Spleen (tissue), 11 donors: Measurements from ENCODE around the gene CLIP2. TPM values are rescaled to one million over a fixed set of nuclear protein-coding genes. Genes with fewer than 3 reads are reported as not detected.
"Not testable (repeated sequence)": the region's sequence is repeated elsewhere in the genome, so short reads cannot be mapped to it uniquely, and the experiment has no call there.

Source experiments
- DNase-seq: peaks from one replicate; pipeline ENCODE4 v3.0.0-alpha.2; 2020
- H3K27ac ChIP-seq, 8 donors: fragments of 200-600 bp; sonication (generic) in 7 of 8; 1 replicate in 4 of 8; 2 replicates in 4 of 8; pipeline versions ENCODE4 v1.5.0 to v1.8.0; 2016 to 2021; ENCODE audit warnings: inconsistent platforms in 4 of 8, mild to moderate bottlenecking in 4 of 8, moderate library complexity in 1 of 8
- H3K27me3 ChIP-seq, 7 donors: fragments of 200-600 bp; sonication (generic) in 6 of 7; replicated peaks in 1 of 7; 1 replicate in 4 of 7; 2 replicates in 3 of 7; pipeline versions ENCODE4 v1.5.0 to v1.8.0; 2016 to 2021; ENCODE audit warnings: inconsistent platforms in 3 of 7, mild to moderate bottlenecking in 1 of 7
- H3K36me3 ChIP-seq, 6 donors: fragments of 200-600 bp; sonication (generic) in 5 of 6; 1 replicate in 4 of 6; 2 replicates in 2 of 6; pipeline versions ENCODE4 v1.5.0 to v1.8.0; 2016 to 2021; ENCODE audit warnings: inconsistent platforms in 2 of 6
- H3K4me1 ChIP-seq, 6 donors: fragments of 200-600 bp; sonication (generic) in 5 of 6; 1 replicate in 3 of 6; 2 replicates in 3 of 6; pipeline versions ENCODE4 v1.5.0 to v1.8.0; 2016 to 2021; ENCODE audit warnings: inconsistent platforms in 3 of 6
- H3K4me3 ChIP-seq, 8 donors: fragments of 200-600 bp; sonication (generic) in 7 of 8; 1 replicate in 4 of 8; 2 replicates in 4 of 8; pipeline versions ENCODE4 v1.5.0 to v1.8.0; 2016 to 2021; ENCODE audit warnings: inconsistent platforms in 4 of 8, mild to moderate bottlenecking in 4 of 8, moderate library complexity in 2 of 8
- H3K9me3 ChIP-seq, 8 donors: fragments of 200-600 bp; sonication (generic) in 7 of 8; 1 replicate in 4 of 8; 2 replicates in 4 of 8; pipeline versions ENCODE4 v1.5.0 to v1.8.0; 2016 to 2021; ENCODE audit warnings: inconsistent platforms in 4 of 8
- POLR2A ChIP-seq, 3 donors: fragments of 450-650 bp; IDR thresholded peaks; one replicate each; pipeline ENCODE4 v1.5.1; 2017; ENCODE audit warnings: antibody characterized with exemption in 3 of 3, mild to moderate bottlenecking in 1 of 3
- POLR2AphosphoS5 ChIP-seq, 3 donors: sonication (generic); formaldehyde crosslinking; IDR thresholded peaks; one replicate each; pipeline ENCODE4 v1.5.1; 2017; ENCODE audit warnings: antibody characterized with exemption in 3 of 3
- WGBS, 5 donors: extraction: QIAGEN DNeasy Blood & Tissue Kit in 3 of 5; methylation state at CpG; one replicate each; pipeline versions ENCODE4 v1.1.5 to v1.1.7; 2013 to 2018; 5-methylcytosine and 5-hydroxymethylcytosine counted together
- intact Hi-C: fragments of 100-400 bp; cut with DNase I; formaldehyde crosslinking; loops from one replicate; pipeline ENCODE4 v1.15.0; 2023; ENCODE audit warnings: low total_unique reads
- polyA plus RNA-seq, 3 donors: library from polyadenylated mRNA; stranded (reverse); fragments of 200-250 nt; gene quantifications; one replicate each; pipeline ENCODE4 v1.2.1, GENCODE V29; 2013
- total RNA-seq, 7 donors: library from RNA; depleted of rRNA in 3 of 7; stranded (reverse); fragments of >200 nt in 3 of 7; fragmentation: NEBNext Ultra II Directional in 4 of 7; extraction: Animal tissue kit (Norgen Biotek cat#: 25700) in 4 of 7; gene quantifications; one replicate each; pipeline versions ENCODE4 v1.1.0 to v1.2.1, GENCODE V29; 2016 to 2021
- TF ChIP-seq, protein P1 (sequence below), 11 experiments: fragments of 200-600 bp in 7 of 11; fragments of 450-650 bp in 4 of 11; sonication (generic) in 4 of 11; IDR thresholded peaks in 8 of 11; conservative IDR thresholded peaks in 3 of 11; 1 replicate in 7 of 11; 2 replicates in 4 of 11; pipeline versions ENCODE4 v1.4.0 to v1.8.0; 2016 to 2021; ENCODE audit warnings: antibody characterized with exemption in 11 of 11, inconsistent platforms in 4 of 11, mild to moderate bottlenecking in 1 of 11
- donor health status: healthy with polysubstance abuse.
- donor health status: DM: no; HTN: no; CAD: no; lungs with moderate emphysema.
- donor health status: DM: no; HTN: no; CAD: no.
- donor health status: Bipolar disorder and iron deficiency.
- donor health status: healthy.
- donor health status: DM: no; HTN: no; CAD: no.
- donor health status: DM: yes; HTN: yes; CAD: no.

Gene CLIP2
- total and polyA plus RNA-seq, 10 donors, result 2.7 to 18.6 (median 16.9) TPM

DNA sequence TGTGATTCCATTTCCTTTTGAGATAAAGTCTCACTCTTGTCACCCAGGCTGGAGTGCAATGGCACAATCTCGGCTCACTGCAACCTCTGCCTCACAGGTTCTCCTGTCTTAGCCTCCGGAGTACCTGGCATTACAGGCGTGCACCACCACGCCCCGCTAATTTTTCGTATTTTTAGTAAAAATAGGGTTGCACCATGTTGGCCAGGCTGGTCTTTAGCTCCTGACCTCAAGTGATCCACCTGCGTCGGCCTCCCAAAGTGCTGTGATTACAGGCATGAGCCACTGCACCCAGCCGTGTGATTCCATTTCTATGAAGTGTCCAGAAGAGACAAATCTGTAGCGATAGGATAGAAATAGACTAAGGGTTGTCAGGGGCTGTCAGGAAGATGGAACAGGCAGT lies 60.4 kb downstream of the CLIP2 start:
- Histone ChIP-seq H3K27ac (no peak overlapping the region), H3K4me1 (no peaks in the 10 kb centered on the region), H3K27me3 (no peaks in the 10 kb centered on the region), H3K9me3 (no peaks in the 10 kb centered on the region), H3K4me3 (no peak overlapping the region), H3K36me3 (peaks cover 0 to 14% (median 0%) of the 10 kb centered on the region in 6 donors)
- WGBS, 5 donors, result 92 to 98% (median 96%) methylated on average over 10 of the region's 10 CpGs
- no peak for DNase-seq
- intact Hi-C loops, result no loop called here
- TF ChIP-seq, protein P1, sequence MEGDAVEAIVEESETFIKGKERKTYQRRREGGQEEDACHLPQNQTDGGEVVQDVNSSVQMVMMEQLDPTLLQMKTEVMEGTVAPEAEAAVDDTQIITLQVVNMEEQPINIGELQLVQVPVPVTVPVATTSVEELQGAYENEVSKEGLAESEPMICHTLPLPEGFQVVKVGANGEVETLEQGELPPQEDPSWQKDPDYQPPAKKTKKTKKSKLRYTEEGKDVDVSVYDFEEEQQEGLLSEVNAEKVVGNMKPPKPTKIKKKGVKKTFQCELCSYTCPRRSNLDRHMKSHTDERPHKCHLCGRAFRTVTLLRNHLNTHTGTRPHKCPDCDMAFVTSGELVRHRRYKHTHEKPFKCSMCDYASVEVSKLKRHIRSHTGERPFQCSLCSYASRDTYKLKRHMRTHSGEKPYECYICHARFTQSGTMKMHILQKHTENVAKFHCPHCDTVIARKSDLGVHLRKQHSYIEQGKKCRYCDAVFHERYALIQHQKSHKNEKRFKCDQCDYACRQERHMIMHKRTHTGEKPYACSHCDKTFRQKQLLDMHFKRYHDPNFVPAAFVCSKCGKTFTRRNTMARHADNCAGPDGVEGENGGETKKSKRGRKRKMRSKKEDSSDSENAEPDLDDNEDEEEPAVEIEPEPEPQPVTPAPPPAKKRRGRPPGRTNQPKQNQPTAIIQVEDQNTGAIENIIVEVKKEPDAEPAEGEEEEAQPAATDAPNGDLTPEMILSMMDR (IDR thresholded peaks at IDR 0.05 in 8 of 11, conservative IDR thresholded peaks at IDR 0.05 in 3 of 11), result no peak
- TF ChIP-seq POLR2AphosphoS5 (IDR thresholded peaks at IDR 0.05), result no peak
- TF ChIP-seq POLR2A (IDR thresholded peaks at IDR 0.05), result no peak

DNA sequence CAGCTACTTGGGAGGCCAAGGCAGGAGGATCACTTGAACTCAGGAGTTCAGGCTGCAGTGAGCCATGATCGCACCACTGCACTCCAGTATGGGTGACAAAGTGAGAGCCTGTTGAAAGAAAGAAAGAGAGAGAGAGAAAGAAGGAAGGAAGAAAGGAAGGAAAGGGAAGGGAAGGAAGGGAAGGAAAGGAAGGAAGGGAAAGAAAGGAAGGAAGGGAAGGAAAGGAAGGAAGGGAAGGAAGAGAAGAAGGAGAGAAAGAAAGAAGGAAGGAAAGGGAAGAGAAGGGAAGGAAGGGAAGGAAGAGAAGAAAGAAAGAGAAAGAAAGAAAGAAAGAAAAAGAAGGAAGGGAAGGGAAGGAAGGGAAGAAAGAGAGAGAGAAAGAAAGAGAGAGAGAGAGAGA lies 61.5 kb downstream of the CLIP2 start:
- DNase-seq, result no peak
- Histone ChIP-seq H3K36me3 (peaks cover 0 to 24% (median 0%) of the 10 kb centered on the region in 6 donors), H3K4me3 (no peak overlapping the region), H3K9me3 (peaks cover 0 to 6% (median 2%) of the 10 kb centered on the region in 8 donors), H3K27ac (no peak overlapping the region), H3K4me1 (no peaks in the 10 kb centered on the region), H3K27me3 (no peaks in the 10 kb centered on the region)
- WGBS, 5 donors, result 97 to 100% (median 100%) methylated on average over 1 of the region's 1 CpG
- intact Hi-C loops, result no loop called here
- TF ChIP-seq POLR2AphosphoS5 (IDR thresholded peaks at IDR 0.05) (no peak), POLR2A (IDR thresholded peaks at IDR 0.05) (no peak)
- TF ChIP-seq, protein P1 (IDR thresholded peaks at IDR 0.05 in 8 of 11, conservative IDR thresholded peaks at IDR 0.05 in 3 of 11), result no peak

DNA sequence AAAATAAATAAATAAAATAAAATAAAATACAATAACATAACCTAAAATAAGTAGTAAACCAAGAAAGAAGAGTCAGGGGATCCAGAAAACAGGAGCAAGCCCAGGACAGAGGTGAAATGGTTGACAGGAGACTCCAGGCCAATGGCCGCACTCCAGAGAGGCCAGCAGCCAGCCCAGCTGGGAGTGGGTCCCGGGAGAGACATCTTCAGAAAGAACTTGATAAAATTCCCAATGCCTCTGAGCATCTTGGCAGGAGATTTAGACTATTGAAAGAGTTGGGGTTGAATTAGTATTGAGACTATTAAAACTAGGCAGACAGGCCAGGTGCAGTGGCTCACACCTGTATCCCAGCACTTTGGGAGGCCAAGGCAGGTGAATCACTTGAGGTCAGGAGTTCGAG lies 62.6 kb downstream of the CLIP2 start:
- Histone ChIP-seq H3K4me1 (no peaks in the 10 kb centered on the region), H3K4me3 (no peak overlapping the region), H3K27ac (no peak overlapping the region), H3K27me3 (no peaks in the 10 kb centered on the region), H3K9me3 (peaks cover 0 to 17% (median 13%) of the 10 kb centered on the region in 8 donors), H3K36me3 (peaks cover 0 to 34% (median 8%) of the 10 kb centered on the region in 6 donors)
- no peak for DNase-seq
- no peak for TF ChIP-seq POLR2A (IDR thresholded peaks at IDR 0.05)
- TF ChIP-seq POLR2AphosphoS5 (IDR thresholded peaks at IDR 0.05), result no peak
- TF ChIP-seq, protein P1 (IDR thresholded peaks at IDR 0.05 in 8 of 11, conservative IDR thresholded peaks at IDR 0.05 in 3 of 11), result no peak
- WGBS, 5 donors, result 90 to 95% (median 91%) methylated on average over 3 of the region's 3 CpGs
- intact Hi-C loops, result no loop called here

DNA sequence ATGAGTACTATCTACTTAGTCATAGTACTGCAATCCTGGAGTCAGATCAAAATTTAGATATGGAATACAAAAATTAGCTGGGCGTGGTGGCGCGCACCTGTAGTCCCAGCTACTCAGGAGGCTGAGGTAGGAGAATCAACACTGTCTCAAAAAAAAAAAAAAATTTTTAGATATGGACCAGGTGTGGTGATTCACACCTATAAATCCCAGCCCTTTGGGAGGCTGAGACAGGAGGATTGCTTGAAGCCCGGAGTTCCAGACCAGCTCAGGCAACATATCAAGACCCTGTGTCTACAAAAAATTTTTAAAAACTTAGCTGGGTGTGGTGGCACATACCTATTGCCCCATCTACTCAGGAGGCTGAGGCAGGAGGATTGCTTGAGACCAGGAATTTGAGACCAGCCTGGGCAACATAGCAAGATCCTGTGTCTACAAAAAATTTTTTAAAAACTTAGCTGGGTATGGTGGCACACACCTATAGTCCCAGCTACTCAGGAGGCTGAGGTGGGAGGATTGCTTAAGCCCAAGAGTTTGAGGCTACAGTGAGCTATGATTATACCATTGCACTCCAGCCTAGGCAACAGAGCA lies 63.4 kb downstream of the CLIP2 start:
- 67 to 97% (median 84%) methylated on average over 4 of the region's 4 CpGs for WGBS, 5 donors
- H3K4me1 ChIP-seq, intact Hi-C loops, DNase-seq, H3K4me3 ChIP-seq, H3K27ac ChIP-seq, H3K27me3 ChIP-seq: not testable (repeated sequence)
- H3K9me3 ChIP-seq, result peaks cover 0 to 18% (median 14%) of the 10 kb centered on the region in 8 donors
- peaks cover 0 to 41% (median 13%) of the 10 kb centered on the region in 6 donors for H3K36me3 ChIP-seq
